ENCODE measurements around the gene STAMBPL1.

STAMBPL1 gene

DNA sequence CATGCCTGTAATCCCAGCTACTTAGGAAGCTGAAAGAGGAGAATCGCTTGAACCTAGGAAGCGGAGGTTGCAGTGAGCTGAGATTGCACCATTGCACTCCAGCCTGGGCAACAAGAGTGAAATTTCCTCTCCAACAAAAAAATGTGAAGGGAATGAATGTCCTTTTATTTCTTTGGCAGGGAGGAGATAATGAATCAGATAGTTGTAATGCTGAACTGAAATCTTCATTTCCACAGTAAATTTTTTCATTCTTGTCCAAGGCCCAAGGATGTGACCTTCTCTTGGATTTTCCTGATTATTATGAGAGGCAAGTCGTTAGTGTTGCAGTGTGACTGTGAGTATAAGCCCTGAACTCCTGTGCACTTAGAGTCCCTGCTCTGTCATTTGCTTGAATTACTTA lies 13.6 kb downstream of the STAMBPL1 start:
- Histone ChIP-seq H3K9ac (ENCODE audit: low read depth, low read length, poor library complexity, severe bottlenecking) (no peak overlapping the region), H3F3A (ENCODE audit: low read depth) (no peaks in the 10 kb centered on the region)

DNA sequence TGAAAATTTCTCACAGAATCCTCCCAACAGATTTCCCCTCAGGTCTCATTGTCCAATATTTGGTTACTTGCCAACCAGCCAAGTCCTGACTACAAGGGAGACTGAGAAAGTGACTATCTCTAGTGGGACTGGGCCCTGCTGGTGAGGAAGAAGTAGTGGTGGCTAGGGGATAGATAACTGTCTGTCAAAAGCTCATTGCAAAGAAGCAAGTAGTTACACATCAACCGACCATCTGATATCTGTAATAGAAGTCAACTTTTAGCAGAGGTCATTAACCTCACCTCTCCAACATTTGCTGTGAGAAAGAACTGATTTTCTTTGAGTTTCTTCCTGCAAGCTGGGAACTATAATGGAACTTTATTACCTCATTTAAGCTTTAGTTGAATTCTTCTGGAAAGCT lies 15.2 kb downstream of the STAMBPL1 start:
- TF ChIP-seq, protein P1, sequence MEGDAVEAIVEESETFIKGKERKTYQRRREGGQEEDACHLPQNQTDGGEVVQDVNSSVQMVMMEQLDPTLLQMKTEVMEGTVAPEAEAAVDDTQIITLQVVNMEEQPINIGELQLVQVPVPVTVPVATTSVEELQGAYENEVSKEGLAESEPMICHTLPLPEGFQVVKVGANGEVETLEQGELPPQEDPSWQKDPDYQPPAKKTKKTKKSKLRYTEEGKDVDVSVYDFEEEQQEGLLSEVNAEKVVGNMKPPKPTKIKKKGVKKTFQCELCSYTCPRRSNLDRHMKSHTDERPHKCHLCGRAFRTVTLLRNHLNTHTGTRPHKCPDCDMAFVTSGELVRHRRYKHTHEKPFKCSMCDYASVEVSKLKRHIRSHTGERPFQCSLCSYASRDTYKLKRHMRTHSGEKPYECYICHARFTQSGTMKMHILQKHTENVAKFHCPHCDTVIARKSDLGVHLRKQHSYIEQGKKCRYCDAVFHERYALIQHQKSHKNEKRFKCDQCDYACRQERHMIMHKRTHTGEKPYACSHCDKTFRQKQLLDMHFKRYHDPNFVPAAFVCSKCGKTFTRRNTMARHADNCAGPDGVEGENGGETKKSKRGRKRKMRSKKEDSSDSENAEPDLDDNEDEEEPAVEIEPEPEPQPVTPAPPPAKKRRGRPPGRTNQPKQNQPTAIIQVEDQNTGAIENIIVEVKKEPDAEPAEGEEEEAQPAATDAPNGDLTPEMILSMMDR (conservative IDR thresholded peaks at IDR 0.05; ENCODE audit: low read length) = no peak
- no peak for TF ChIP-seq EZH2phosphoT487 (IDR thresholded peaks at IDR 0.05; ENCODE audit: borderline replicate concordance)
- Histone ChIP-seq H3K9ac (ENCODE audit: low read depth, low read length, poor library complexity, severe bottlenecking) (no peak overlapping the region), H3F3A (ENCODE audit: low read depth) (no peaks in the 10 kb centered on the region), H3K79me2 (ENCODE audit: insufficient read depth, low read length) (peaks cover 89% of the 10 kb centered on the region), H3K36me3 (ENCODE audit: insufficient read depth, low read length) (peaks cover 30% of the 10 kb centered on the region; the same call in 1 of the 2 replicates), H3K27me3 (ENCODE audit: insufficient read depth, low read length, poor library complexity, severe bottlenecking) (no peaks in the 10 kb centered on the region), H3K9me3 (ENCODE audit: insufficient read depth, low read depth, low read length) (no peaks in the 10 kb centered on the region), H2AFZ (ENCODE audit: low read length) (no peak overlapping the region), H3K4me2 (ENCODE audit: low read depth, low read length, poor library complexity, severe bottlenecking) (no peak overlapping the region), H4K20me1 (ENCODE audit: insufficient read depth, low read length, poor library complexity, severe bottlenecking) (peaks cover 72% of the 10 kb centered on the region), H3K9me2 (replicated peaks; ENCODE audit: low read depth, low read length) (no peaks in the 10 kb centered on the region), H3K4me3 (ENCODE audit: low read length, poor library complexity, severe bottlenecking) (no peak overlapping the region), H3K4me1 (ENCODE audit: insufficient read depth, low read length, poor library complexity, severe bottlenecking) (peaks cover 54% of the 10 kb centered on the region)

More for the DNA sequence above, 13.6 kb downstream of the STAMBPL1 start:
- no peak for TF ChIP-seq EZH2phosphoT487 (IDR thresholded peaks at IDR 0.05; ENCODE audit: borderline replicate concordance)
- TF ChIP-seq, protein P1 (conservative IDR thresholded peaks at IDR 0.05; ENCODE audit: low read length) = no peak
- H2AFZ ChIP-seq (ENCODE audit: low read length) = no peak overlapping the region
- peaks cover 76% of the 10 kb centered on the region for H4K20me1 ChIP-seq (ENCODE audit: insufficient read depth, low read length, poor library complexity, severe bottlenecking)
- no peaks in the 10 kb centered on the region for H3K27me3 ChIP-seq (ENCODE audit: insufficient read depth, low read length, poor library complexity, severe bottlenecking)
- no peaks in the 10 kb centered on the region for H3K9me2 ChIP-seq (replicated peaks; ENCODE audit: low read depth, low read length)
- H3K9me3 ChIP-seq (ENCODE audit: insufficient read depth, low read depth, low read length) = no peaks in the 10 kb centered on the region
- no peak overlapping the region for H3K4me2 ChIP-seq (ENCODE audit: low read depth, low read length, poor library complexity, severe bottlenecking)
- peaks cover 18% of the 10 kb centered on the region; the same call in 1 of the 2 replicates for H3K36me3 ChIP-seq (ENCODE audit: insufficient read depth, low read length)
- no peak overlapping the region for H3K4me3 ChIP-seq (ENCODE audit: low read length, poor library complexity, severe bottlenecking)
- H3K79me2 ChIP-seq (ENCODE audit: insufficient read depth, low read length) = peaks cover 91% of the 10 kb centered on the region
- H3K4me1 ChIP-seq (ENCODE audit: insufficient read depth, low read length, poor library complexity, severe bottlenecking) = peaks cover 68% of the 10 kb centered on the region

DNA sequence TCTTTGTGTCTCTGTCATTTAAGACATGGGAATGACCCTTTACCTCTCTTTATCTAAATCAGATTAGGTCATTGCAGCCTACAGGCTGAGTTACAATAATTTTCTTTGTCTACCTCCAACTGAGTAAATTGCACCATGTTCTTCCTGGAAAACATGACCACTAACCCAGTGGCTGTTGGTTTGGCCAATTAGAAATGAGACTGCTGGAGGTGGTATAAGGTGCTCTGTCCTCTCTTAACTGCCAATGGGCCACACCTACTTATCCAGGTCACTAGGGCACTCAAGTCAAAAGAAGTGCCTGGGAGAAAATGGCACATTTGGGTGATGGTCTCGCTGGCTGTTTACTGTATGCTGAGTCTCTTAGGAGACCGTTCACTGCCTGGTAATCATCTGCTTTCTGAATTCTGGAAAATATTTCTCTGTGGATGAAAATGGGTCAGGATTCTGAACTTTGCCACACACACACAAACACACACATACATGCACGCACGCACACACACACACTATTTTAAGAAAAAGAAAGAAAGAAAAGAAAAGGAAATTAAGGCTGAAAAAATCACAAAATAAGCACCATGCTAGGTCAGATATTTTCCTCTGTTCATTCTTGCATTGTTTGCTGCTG lies 16.4 kb downstream of the STAMBPL1 start:
- H4K20me1 ChIP-seq (ENCODE audit: insufficient read depth, low read length, poor library complexity, severe bottlenecking) = peaks cover 73% of the 10 kb centered on the region
- peaks cover 42% of the 10 kb centered on the region; the same call in 1 of the 2 replicates for H3K36me3 ChIP-seq (ENCODE audit: insufficient read depth, low read length)
- TF ChIP-seq, protein P1 (conservative IDR thresholded peaks at IDR 0.05; ENCODE audit: low read length) = no peak
- no peak for TF ChIP-seq EZH2phosphoT487 (IDR thresholded peaks at IDR 0.05; ENCODE audit: borderline replicate concordance)
- H3K9ac ChIP-seq (ENCODE audit: low read depth, low read length, poor library complexity, severe bottlenecking) = no peak overlapping the region
- H3K79me2 ChIP-seq (ENCODE audit: insufficient read depth, low read length) = peaks cover 86% of the 10 kb centered on the region
- H3K9me3 ChIP-seq (ENCODE audit: insufficient read depth, low read depth, low read length) = no peaks in the 10 kb centered on the region
- H3K4me2 ChIP-seq (ENCODE audit: low read depth, low read length, poor library complexity, severe bottlenecking) = peak overlapping the region; percentile 44
- H3K27me3 ChIP-seq (ENCODE audit: insufficient read depth, low read length, poor library complexity, severe bottlenecking) = no peaks in the 10 kb centered on the region
- no peak overlapping the region for H3K4me3 ChIP-seq (ENCODE audit: low read length, poor library complexity, severe bottlenecking)
- H2AFZ ChIP-seq (ENCODE audit: low read length) = no peak overlapping the region
- peaks cover 51% of the 10 kb centered on the region for H3K4me1 ChIP-seq (ENCODE audit: insufficient read depth, low read length, poor library complexity, severe bottlenecking)
- no peaks in the 10 kb centered on the region for H3K9me2 ChIP-seq (replicated peaks; ENCODE audit: low read depth, low read length)
- no peaks in the 10 kb centered on the region for H3F3A ChIP-seq (ENCODE audit: low read depth)
